ENCODE results near the gene LRRIQ4.
A peak's percentile ranks its signal among the peaks of the same experiment; 100 is the strongest.

Gene LRRIQ4

GRCh38 chr3:169861871-169862270 is 49.2 kb downstream of the LRRIQ4 start:
- DNase-seq: no peak

- peak; percentile 63 for DNase-seq
These were observed 50.8 kb downstream of the LRRIQ4 start for GRCh38 chr3:169863458-169863899.

- no peak for DNase-seq
These were observed 51.6 kb downstream of the LRRIQ4 start for GRCh38 chr3:169864270-169864669.

- DNase-seq: no peak
These were observed 52.6 kb downstream of the LRRIQ4 start for GRCh38 chr3:169865176-169865767.

GRCh38 chr3:169867584-169868210 is 55.0 kb downstream of the LRRIQ4 start:
- no peak for DNase-seq

- no peak for DNase-seq
These were observed 55.7 kb downstream of the LRRIQ4 start for GRCh38 chr3:169868369-169868768.

GRCh38 chr3:169869484-169870220 is 57.0 kb downstream of the LRRIQ4 start, which contains the start of gene LRRC31:
Gene LRRC31, minus strand, starts transcription at chr3:169869935. Its CDS starts 128 bp downstream, at chr3:169869807.
- no peak for DNase-seq

- DNase-seq: peak; percentile 7
These were observed 58.6 kb downstream of the LRRIQ4 start for GRCh38 chr3:169871129-169871886.

- DNase-seq: no peak
These were observed 66.4 kb downstream of the LRRIQ4 start for GRCh38 chr3:169879013-169879557.

GRCh38 chr3:169879845-169880575 is 67.3 kb downstream of the LRRIQ4 start:
- DNase-seq: no peak

- DNase-seq: no peak
These were observed 68.0 kb downstream of the LRRIQ4 start for GRCh38 chr3:169880576-169881250.

- DNase-seq: no peak
These were observed 74.0 kb downstream of the LRRIQ4 start for GRCh38 chr3:169886671-169887070.
